DMS 273 (cell line): ENCODE results near the gene PRAMEF13.
"Not testable (repeated sequence)": the region's sequence is repeated elsewhere in the genome, so short reads cannot be mapped to it uniquely, and the experiment has no call there.

ENCODE experiments used
- DNase-seq: peaks from one replicate; lab custom pipeline; 2025; ENCODE audit not compliant: unreplicated experiment; lab: John Stamatoyannopoulos, UW

The PRAMEF13 gene

DNA sequence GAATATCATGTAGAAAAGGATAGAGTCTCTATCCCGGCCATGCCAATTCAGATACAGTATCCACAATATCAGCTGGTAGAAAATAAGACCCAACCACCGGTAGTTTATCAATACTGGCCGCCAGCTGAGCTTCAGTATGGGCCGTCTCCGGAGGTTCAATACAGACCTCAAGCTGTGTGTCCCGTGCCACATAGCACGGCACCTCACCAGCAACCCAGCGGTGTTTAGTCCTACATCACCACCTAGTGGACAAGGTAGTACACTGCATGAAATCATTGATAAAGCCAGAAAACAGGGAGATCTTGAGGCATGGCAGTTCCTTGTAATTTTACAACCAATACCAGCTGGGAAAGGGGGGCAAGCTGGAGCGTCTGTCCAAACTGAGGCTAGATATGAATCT, 7.5 kb upstream of the PRAMEF13 start:
- not testable (repeated sequence) for DNase-seq

- DNase-seq, result not testable (repeated sequence)
Observed at GRCh38 chr1:13171548-13171947, 29.7 kb downstream of the PRAMEF13 start, which contains the start of gene PRAMEF9. Gene PRAMEF9, plus strand, starts transcription at chr1:13171848. Its CDS starts 3,433 bp downstream, at chr1:13175281.

DNA sequence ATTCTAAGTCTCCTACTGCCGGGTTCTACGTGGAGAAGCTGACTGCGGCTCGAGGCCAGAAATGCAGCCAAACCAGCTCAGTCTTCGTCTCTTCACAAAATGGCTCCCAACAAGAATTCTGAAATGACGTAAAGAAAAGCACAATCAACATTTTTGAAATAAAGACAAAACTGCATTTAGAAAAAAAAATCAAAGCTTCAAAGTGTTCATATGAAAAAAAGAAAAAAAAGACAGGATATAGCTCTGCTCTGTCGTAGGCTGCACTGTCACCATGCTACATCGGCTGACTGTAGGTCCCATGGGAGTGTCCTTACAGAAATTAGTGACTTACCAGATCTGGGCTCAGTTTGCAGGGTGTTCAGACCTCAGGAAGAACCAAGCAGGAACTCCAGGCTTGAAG, 35.7 kb downstream of the PRAMEF13 start, which contains the start of gene HNRNPCL4:
Gene HNRNPCL4 (minus strand): TSS at position 101 of the 400 bp plus-strand sequence. CDS start 164 bp downstream, outside the sequence.
- not testable (repeated sequence) for DNase-seq

GRCh38 chr1:13155909-13156308, 45.3 kb downstream of the PRAMEF13 start, which contains the start of gene PRAMEF26:
Gene PRAMEF26, minus strand, starts transcription at chr1:13156009. Its CDS starts 2,914 bp downstream, at chr1:13153095.
- not testable (repeated sequence) for DNase-seq
